NCI-H748 (cell line): Measurements from ENCODE around the gene C2CD4A.
"Not testable (repeated sequence)": the region's sequence is repeated elsewhere in the genome, so short reads cannot be mapped to it uniquely, and the experiment has no call there.

Experiments used
- DNase-seq: peaks from one replicate; lab custom pipeline; 2025; ENCODE audit not compliant: unreplicated experiment; lab: John Stamatoyannopoulos, UW

The C2CD4A gene, protein sequence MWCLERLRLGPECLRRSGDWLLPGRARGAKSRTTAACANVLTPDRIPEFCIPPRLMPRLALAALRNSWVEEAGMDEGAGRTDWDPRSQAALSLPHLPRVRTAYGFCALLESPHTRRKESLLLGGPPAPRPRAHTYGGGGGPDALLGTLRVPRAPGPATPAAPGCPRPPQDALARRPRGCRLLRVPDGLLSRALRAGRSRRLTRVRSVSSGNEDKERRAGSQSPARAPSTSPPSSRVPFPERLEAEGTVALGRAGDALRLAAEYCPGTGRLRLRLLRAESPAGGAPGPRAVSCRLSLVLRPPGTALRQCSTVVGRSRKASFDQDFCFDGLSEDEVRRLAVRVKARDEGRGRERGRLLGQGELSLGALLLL

DNA sequence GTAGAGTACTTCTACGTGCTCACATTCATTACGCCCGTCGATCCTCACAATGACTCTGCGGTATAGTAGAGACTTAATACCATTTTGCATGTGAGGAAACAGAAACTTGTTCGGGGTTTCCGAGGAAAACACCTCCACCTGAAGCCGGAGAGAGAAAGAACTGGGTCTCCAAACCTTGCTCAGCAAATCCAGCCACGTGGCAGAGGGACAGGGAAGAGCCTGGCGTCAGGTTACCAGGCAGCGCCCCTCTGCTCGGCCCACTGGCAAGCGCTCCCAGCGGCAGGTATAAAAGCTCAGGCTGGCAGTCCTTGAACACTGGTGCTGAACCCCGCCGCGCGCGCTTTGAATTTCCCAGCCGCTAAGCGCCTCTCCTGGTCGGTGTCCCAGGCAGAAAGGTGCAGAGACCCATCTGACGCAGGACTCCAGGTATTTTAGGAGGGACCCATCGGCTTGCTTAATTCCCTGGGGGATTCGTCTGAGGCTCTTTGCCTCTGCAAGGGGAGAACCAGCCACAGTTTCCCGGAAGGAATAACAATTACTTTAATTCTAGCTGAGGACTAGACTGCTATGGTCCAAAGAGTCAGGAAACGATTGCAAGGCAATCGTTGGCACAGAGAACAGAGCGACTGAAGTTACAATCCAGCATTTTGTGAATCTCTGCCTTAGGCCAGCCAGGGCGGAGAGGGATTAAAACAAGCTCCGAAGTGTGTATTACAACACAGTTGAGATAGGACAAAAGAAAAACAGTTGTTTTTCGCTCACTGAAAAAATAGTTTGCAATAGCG lies at the start of gene C2CD4A:
TSS of gene C2CD4A (plus strand) at position 315 of the 785 bp plus-strand sequence. CDS start 637 bp downstream, outside the sequence.
- peak; percentile 95 for DNase-seq

DNA sequence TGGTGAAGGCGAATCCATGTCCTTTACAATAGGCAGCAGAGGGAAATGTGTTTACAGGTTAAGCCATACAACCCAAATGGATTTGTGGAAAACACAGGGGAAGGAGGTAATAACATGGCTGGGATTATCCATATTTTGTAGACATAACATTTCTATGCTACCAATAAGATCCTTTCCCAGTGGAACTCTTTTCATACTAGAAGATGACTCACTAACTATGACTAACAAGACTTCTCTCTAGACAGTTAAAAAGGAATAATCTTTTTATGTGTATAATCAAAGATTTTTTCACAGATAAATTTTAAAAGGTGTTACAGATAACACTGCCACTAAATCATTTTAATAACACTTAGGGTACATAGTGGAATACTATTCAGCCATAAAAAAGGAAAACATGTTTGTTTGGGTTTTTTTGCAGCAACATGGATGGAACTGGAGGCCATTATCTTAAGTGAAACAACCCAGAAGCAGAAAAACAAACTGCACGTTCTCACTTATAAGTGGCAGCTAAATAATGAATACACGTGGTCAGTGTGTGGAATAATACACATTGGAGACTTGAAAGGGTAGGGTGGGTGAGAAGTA lies 46.1 kb upstream of the C2CD4A start:
- DNase-seq, result no peak

DNA sequence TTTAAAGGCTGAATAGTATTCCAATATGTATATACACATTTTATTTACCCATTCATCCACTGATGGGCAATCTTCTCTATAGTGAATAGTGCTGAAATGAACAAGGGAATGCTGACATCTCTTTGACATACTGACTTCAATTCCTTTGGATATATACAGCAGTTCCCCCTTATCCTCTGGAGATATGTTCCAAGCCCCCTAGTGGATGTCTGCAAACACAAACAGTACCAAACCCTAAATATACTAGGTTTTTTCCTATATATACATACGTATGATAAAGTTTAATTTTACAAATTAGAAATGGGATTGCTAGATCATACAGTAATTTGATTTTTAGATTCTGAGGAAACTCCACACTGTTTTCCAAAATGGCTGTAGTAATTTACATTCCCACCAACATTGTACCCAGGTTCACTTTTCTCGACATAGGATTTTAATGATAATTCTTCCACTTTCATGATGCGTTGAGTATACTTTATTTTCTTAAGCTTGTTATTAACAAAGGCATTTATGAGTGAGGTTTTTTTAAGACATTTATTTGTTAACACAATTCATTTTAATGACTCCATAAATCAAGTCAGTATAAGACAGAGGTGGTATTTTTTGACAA lies 44.7 kb upstream of the C2CD4A start:
- peak; percentile 1 for DNase-seq

DNA sequence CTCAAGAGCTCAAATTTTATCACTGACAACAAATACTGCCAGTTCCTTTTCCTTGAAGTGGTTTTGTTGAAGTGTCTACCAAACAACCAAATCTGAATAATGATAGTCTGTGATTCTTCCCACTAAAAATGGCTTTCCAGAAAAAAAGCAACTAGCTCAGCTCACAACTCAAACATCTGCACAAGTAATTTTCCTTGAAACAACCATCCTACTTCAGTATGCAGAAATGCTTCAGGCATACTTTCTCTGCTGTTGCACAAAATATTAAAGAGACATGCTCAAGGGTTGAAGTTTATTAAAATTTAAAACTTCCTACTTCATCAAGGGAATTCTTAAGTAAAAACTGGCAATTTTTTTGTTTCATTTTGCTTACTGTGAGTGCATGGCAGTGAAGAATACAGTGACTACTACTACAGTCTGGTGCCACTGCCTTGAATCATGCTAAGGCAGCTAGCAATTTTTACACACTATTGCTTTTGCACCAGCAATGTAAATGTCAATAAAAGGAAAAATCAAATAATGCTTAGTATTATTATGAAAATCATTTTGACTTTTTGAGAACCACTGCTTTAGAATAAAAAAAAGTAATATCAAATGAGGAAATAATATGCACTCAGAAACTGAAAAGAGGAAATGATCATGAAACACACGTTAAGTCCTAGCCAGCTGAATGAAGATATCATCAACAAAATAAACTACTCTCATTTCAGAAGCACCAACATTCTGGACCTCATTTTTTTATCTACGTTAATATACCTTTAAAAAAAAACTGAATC lies 40.1 kb upstream of the C2CD4A start:
- DNase-seq, result no peak

DNA sequence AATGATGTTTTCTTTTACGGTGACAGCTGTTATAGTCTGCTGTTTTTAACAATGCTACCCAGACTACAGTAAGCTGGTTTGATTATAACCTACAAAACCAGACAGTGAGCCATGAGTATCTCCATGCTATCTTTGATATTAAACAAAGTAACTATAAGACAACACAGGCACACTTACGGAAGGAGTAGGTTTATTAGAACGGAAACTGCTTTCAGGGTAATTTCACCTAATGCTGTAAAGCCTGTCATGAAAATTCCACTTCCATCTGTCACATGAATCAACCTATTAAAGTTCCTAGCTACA lies 39.6 kb upstream of the C2CD4A start:
- no peak for DNase-seq

DNA sequence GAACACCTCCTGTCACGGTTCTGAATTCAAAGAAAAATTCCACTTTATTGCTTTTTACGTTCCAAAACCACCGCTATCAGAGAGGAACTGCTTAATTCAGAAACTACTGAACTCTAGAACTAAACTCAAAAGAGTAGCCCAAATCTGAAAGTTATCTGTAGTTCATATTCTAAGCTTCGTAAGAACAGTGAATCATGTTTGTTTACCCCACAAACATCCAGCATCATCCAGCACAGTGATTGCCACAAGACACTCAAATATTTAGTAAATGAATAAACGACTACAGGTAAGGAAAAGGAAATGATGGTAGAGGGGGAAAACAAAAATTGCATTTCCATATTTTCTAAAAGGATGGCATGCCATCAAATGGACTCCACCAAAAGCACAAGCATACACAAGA lies 38.9 kb upstream of the C2CD4A start:
- DNase-seq, result no peak

DNA sequence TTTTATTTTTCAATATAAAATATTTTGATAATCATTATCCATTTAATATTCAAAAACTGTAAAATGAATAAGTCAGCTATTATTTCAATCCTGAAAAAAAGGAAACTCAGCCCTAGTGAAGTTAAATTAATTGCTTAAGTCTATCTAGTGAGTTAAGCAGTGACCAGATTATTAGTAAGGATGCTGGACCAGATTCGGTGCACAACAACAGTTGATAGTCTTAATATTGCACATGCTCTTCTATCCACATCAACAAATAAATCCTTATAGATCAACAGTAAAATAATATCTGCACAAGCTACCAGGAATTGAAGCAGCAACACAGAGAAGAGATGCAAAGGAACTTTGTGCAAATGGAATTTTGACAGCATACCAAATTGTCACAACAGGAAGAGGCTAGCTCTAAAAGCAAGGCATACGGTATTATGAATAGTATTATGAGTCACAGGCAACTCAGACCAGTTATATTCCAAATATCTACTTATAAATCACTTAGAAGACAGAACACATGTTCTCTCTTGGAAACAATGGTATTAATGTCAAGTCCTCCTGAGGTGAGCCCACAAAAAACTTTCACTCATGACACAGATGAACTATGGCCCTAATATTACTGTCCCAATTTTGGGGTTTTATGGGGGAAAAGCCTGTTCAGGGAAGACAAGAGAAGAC lies 31.4 kb upstream of the C2CD4A start:
- DNase-seq, result no peak

DNA sequence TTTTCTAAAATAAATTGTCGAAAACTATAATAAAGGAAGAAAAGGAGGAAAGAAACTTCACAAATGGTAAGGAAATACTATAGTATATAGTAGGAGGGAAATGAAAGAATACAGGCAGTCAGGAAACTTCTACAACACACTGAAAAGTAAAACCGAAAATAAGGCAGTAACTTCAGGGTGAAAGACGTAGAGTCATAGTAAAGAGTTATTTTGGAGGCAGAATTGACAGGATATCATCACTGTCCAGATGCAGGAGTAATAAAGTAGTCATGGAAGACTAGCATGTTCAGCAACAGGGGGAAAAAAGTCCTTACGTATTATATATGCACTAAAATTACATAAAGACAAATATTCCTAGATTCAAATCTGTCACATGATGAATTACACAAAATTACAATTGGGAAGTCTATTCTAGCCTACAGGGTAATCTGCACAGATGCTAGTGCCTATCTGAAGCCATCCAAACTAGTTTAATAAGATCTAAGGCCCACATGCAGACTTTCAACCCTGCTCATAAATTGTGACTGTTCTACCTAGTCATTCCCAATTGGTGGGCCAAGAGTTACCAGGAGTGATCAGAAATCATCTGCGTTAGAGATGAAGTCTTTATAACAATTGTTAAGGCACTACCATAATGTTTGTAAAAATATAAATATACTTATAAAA lies 20.6 kb upstream of the C2CD4A start:
- no peak for DNase-seq

DNA sequence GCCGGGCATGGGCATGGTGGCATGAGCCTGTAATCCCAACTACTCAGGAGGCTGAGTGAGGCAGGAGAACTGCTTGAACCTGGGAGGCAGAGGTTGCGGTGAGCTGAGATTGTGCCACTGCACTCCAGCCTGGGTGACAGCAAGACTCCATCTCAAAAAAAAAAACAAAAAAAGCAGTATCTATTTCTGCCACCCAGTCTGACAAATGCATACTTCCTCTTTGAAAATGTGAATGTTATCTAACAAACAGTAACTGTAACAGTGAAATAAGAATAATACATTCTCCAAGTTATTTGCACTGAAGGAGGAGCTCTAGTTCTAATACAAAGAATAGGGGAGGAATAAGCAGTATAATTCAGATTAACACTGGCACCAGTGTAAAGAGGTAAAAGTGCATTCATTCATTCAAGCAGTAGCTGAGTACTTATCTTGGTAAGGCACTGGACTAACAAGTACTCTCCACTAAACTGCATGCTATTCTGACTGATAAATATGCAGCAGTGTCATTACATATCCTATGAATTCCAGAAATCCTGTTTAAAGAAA lies 19.4 kb upstream of the C2CD4A start:
- DNase-seq, result no peak

DNA sequence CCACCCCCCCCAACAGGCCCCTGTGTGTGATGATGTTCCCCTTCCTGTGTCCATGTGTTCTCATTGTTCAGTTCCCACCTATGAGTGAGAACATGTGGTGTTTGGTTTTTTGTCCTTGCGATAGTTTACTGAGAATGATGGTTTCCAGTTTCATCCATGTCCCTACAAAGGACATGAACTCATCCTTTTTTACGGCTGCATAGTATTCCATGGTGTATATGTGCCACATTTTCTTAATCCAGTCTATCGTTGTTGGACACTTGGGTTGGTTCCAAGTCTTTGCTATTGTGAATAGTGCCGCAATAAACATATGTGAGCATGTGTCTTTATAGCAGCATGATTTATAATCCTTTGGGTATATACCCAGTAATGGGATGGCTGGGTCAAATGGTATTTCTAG lies 18.5 kb upstream of the C2CD4A start:
- not testable (repeated sequence) for DNase-seq

DNA sequence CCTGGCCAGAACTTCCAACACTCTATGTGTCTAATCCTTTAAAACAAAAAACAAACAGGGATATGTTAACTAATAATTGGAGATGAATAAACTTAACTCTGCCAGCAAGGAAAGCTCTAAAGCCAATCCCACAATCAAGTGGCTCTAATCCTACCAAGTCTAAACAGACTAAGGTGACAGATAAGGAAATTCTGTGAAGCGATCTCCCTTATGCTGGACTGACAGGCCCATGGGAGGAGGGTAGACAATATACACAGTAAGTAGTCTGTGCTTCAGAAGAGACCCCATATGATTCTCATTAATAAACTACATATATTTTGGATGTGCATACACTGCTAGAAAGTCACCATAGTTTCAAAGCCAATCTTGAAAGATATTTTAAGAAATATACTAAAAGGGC lies 16.7 kb upstream of the C2CD4A start:
- no peak for DNase-seq

DNA sequence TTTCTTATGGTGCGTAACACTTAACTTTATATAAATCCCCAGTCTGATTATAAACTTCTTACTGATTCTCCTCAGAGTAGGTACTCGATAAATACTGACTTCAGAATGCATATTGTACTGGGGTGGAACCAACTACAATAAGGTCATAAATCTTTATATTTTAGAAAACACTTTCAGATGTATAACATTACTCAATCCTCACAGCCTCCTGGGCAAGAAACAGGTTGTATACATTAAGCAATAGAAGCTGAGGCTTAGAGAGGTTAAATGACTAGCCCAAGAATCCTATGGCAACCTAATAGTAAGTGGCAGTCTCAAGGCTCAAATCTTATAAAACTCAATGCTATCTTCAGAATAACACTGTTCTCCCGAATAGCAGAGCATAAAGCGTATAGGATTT lies 15.6 kb upstream of the C2CD4A start:
- DNase-seq, result no peak

DNA sequence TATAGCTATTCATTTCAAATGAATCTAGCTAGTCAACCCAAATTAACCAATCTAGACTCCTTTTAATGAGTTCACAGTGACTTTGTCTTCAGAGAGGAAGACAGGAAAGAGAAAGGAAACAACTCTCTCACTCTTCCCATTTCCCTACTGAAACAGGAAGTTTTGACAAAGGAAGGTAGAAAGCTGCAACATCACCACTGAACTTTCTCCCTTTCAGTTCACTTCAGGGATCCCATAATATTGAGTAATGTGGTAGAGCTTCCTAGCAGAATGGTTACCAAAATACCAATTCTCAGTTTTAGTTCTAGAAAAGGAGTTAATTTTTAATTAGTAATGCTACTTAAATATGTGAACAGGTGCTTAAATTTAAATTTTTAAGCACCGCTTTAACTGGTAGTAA lies 14.1 kb upstream of the C2CD4A start:
- DNase-seq, result no peak

DNA sequence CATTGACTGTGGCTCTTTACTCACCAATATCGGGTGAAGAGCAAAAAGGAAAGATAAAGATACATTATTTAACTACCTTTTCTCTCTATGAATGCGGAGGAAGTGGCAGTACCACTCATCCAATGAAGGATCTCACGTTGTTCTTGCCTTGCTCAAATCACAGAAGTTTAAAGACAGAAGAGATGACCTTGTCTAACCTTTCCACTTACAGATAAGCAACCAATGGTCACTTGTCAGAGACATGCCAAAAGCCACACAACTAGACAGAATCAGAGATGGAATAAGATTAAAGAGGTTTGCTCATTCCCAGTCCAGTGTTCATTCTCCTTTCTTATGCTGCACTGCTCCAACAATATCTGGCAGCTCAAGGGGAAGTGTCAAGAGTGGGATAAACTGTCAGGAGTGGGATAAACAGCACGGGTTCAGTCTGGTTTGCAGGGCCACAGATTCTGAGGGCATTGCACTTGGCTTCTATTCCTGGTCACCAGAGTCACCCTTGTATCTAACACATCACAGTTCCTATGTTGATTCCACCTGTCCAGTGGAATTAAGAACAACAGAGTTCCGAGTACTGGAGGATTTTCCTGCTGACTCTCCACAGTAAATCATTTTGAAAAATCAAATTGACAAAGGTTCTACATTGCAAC lies 13.2 kb upstream of the C2CD4A start:
- DNase-seq, result no peak

DNA sequence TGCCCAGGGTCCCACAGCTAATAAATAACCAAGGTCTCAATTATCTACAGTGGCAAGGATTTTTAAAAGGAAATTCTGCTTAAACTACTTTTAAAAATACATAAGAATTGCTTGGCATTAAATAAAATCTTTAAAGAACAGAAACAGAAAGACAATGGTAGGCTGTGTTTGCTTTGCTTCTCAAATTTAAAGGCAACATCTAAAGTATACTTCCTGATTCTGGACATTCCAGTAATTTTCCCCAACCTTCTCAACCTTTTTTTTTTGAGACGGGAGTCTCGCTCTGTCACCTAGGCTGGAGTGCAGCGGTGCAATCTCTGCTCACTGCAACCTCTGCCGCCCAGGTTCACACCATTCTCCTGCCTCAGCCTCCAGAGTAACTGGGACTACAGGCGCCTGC lies 11.8 kb upstream of the C2CD4A start:
- no peak for DNase-seq

DNA sequence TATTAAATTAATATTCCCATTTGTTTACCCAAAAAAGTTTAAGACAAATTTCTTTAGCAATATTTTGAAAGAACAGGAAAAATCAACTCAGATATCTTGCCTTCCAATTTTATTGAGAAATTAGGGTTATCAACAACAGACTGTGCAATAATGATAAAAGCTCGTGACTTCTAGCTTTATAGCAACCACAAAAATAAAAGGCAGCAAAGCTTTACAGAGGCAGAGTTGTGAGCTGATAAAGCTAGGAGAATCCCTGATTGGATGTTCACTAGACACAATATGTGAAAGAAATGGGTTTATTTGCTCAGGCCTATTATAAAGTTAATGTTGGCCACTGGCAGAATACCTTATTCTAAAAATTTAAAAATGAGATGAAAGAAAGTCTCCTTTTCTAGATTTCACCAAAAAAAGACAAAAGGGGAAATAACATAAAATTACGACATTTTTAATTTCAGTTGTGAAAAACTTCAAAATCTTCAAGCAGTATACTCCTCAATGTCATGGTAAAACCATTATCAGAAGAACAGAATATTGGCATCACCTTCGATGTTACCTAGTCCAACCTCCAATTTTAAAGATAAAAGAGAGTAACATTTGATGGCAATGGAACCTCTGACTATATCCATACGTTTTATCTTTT lies 9.3 kb upstream of the C2CD4A start:
- DNase-seq, result no peak

DNA sequence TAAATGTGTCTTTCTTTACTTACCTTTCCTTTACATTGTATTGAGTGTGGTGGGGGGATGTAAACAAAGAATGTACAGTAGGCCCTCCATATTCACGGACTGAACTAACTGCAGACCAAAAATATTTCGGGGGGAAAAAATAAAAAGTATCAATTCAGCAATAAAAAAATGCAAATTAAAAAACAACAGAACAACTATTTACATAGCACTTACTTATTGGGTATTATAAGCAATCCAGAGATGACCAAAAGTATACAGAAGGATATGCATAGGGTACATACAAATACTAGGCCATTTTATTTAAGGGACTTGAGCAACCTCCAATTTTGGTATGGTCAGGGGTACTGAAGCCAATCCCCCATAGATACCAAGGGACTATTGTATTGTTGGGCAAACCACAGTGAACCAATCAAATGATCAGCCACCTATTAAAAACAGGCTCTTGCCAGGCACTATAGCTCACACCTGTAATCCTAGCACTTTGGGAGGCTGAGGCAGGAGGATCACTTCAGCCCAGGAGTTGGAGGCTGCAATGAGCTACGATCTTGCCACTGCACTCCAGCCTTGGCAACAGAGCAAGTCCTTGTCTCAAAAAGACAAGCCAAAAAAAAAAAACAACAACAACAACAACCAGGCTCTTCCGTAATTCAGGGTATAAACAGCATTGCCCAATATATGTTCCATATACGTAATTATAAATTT lies 8.3 kb upstream of the C2CD4A start:
- no peak for DNase-seq
